SU-DHL-6 (cell line): Measurements from ENCODE around the gene INPP5A.

Experiments used
- EZH2phosphoT487 ChIP-seq: fragments of 200-600 bp; sonication (generic), shearing (Covaris generic); conservative IDR thresholded peaks from 2 replicates; pipeline ENCODE4 v1.6.1; 2018; ENCODE audit warnings: mild to moderate bottlenecking, antibody characterized with exemption, low read length, moderate library complexity, mixed read lengths
- TF ChIP-seq, protein P1 (sequence below): fragments of 200-600 bp; sonication (generic); IDR thresholded peaks from one replicate; pipeline ENCODE4 v1.5.1; 2017; ENCODE audit warnings: antibody characterized with exemption, mild to moderate bottlenecking, low read length, moderate library complexity; ENCODE audit not compliant: insufficient read depth, poor library complexity, severe bottlenecking

DNA sequence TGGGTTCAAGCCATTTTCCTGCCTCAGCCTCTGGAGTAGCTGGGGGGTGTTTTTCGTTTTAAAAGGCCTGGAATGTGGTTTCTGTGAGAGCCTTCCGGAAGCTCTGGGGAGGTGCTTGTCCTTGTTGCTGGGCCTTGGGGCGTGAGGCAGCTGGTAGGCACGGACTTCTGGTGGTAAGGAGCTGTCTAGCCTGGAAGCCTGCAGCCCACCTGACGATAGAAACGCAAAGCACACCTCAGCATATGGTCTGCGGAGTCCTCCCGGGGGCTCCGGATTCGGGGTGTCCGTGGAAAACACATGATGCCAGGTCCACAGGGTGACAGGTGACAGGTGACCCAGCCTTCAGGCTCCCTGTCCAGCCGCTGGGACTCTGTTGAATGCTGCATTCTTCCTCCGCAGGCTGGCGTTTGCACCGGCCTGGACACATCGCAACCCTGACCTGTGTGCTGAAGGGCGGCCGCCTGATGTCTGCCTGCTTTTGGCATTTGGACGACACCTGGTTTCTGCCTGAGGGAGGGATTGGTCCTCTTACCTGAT, 37.3 kb downstream of the INPP5A start:
- TF ChIP-seq, protein P1, sequence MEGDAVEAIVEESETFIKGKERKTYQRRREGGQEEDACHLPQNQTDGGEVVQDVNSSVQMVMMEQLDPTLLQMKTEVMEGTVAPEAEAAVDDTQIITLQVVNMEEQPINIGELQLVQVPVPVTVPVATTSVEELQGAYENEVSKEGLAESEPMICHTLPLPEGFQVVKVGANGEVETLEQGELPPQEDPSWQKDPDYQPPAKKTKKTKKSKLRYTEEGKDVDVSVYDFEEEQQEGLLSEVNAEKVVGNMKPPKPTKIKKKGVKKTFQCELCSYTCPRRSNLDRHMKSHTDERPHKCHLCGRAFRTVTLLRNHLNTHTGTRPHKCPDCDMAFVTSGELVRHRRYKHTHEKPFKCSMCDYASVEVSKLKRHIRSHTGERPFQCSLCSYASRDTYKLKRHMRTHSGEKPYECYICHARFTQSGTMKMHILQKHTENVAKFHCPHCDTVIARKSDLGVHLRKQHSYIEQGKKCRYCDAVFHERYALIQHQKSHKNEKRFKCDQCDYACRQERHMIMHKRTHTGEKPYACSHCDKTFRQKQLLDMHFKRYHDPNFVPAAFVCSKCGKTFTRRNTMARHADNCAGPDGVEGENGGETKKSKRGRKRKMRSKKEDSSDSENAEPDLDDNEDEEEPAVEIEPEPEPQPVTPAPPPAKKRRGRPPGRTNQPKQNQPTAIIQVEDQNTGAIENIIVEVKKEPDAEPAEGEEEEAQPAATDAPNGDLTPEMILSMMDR: no peak
- TF ChIP-seq EZH2phosphoT487: no peak
